GM18508 (cell line): ENCODE data around the gene EBP.
"Not testable (repeated sequence)": the region's sequence is repeated elsewhere in the genome, so short reads cannot be mapped to it uniquely, and the experiment has no call there.

Experiments
- ATAC-seq: cut with Tn5 transposase; IDR thresholded peaks from one replicate; pipeline ENCODE4 v1.9.1; 2021; ENCODE audit warnings: moderate number of reproducible peaks; ENCODE audit not compliant: insufficient read depth, unreplicated experiment

The EBP gene

GRCh38 chrX:48520455-48520854, 1.2 kb upstream of the EBP start:
- ATAC-seq, result no peak

- ATAC-seq, result no peak
Observed at GRCh38 chrX:48520976-48521352, 644 bp upstream of the EBP start.

- ATAC-seq, result no peak
Observed at GRCh38 chrX:48522291-48522690, 683 bp downstream of the EBP start.

GRCh38 chrX:48523682-48524081, 2.1 kb downstream of the EBP start:
- ATAC-seq, result no peak

- ATAC-seq, result not testable (repeated sequence)
Observed at GRCh38 chrX:48525853-48526252, 4.2 kb downstream of the EBP start.

- no peak for ATAC-seq
Observed at GRCh38 chrX:48530736-48531135, 9.1 kb downstream of the EBP start.

- no peak for ATAC-seq
Observed at GRCh38 chrX:48531358-48531959, 9.9 kb downstream of the EBP start.

- ATAC-seq, result no peak
Observed at GRCh38 chrX:48532161-48532560, 10.6 kb downstream of the EBP start.

GRCh38 chrX:48533165-48533564, 11.6 kb downstream of the EBP start:
- ATAC-seq, result no peak

- no peak for ATAC-seq
Observed at GRCh38 chrX:48538641-48539344, 17.2 kb downstream of the EBP start.

GRCh38 chrX:48539345-48540027, 17.9 kb downstream of the EBP start, which contains the start of gene TBC1D25:
Gene TBC1D25, plus strand, starts transcription at chrX:48539714. Its CDS starts 84 bp downstream, at chrX:48539798.
- peak; percentile 60 for ATAC-seq

GRCh38 chrX:48540028-48540375, 18.4 kb downstream of the EBP start:
- ATAC-seq, result no peak

GRCh38 chrX:48540480-48540879, 18.9 kb downstream of the EBP start:
- no peak for ATAC-seq

- ATAC-seq, result no peak
Observed at GRCh38 chrX:48541140-48541814, 19.7 kb downstream of the EBP start.

- ATAC-seq, result no peak
Observed at GRCh38 chrX:48548871-48549270, 27.3 kb downstream of the EBP start.

- not testable (repeated sequence) for ATAC-seq
Observed at GRCh38 chrX:48555731-48556325, 34.2 kb downstream of the EBP start.

GRCh38 chrX:48558271-48558670, 36.7 kb downstream of the EBP start:
- no peak for ATAC-seq

GRCh38 chrX:48559636-48560035, 38.0 kb downstream of the EBP start:
- ATAC-seq, result no peak

- no peak for ATAC-seq
Observed at GRCh38 chrX:48560056-48560455, 38.4 kb downstream of the EBP start.

- no peak for ATAC-seq
Observed at GRCh38 chrX:48560681-48561080, 39.1 kb downstream of the EBP start.

- ATAC-seq, result no peak
Observed at GRCh38 chrX:48569958-48570357, 48.4 kb downstream of the EBP start.
